Heart left ventricle (tissue), 13 donors: ENCODE measurements around the gene CST7.

ENCODE experiments used
- POLR2A ChIP-seq, 2 donors: fragments of 450-650 bp; IDR thresholded peaks; one replicate each; pipeline ENCODE4 v1.6.1; 2017; ENCODE audit warnings: antibody characterized with exemption in 2 of 2, mild to moderate bottlenecking in 2 of 2, moderate library complexity in 2 of 2
- TF ChIP-seq, protein P1 (sequence below), 12 donors: fragments of 200-600 bp; sonication (generic) in 4 of 12; IDR thresholded peaks; one replicate each; pipeline versions ENCODE4 v1.5.0 to v1.8.0; 2018 to 2022; ENCODE audit warnings: antibody characterized with exemption in 12 of 12, mild to moderate bottlenecking in 5 of 12
- donor health status: ischemic (EF 13 %, LVEDD 7.1; RV severe dilation, severe dysfunction).
- donor health status: DM: no; HTN: yes; CAD: no.
- donor health status: DM: no; HTN: no; CAD: no.
- donor health status: ischemic (EF 25% LVEDD 6.9; RV normal size, moderate dysfunction).
- donor health status: ischemic (EF 25% LVEDD 5.7; RV mildly dilated, moderate dysfunction).
- donor health status: ischemic (EF 35%, LVEDD 5.7; RV mildly dilated, moderate dysfunction).
- donor health status: nonischemic (EF 11% LVEDD 7.7; RV severe dilation, severe dysfunction).
- donor health status: DM: yes; HTN: yes; CAD: no.
- donor health status: PGD.
- donor health status: ischemic (EF 29% LVEDD 5.4; RV normal size, mild dysfunction).
- donor health status: nonischemic (EF 23%, LVEDD 6.1; RV moderate dilation, normal function).

GRCh38 chr20:24957326-24958016 is 8.4 kb downstream of the CST7 start:
- TF ChIP-seq, protein P1, sequence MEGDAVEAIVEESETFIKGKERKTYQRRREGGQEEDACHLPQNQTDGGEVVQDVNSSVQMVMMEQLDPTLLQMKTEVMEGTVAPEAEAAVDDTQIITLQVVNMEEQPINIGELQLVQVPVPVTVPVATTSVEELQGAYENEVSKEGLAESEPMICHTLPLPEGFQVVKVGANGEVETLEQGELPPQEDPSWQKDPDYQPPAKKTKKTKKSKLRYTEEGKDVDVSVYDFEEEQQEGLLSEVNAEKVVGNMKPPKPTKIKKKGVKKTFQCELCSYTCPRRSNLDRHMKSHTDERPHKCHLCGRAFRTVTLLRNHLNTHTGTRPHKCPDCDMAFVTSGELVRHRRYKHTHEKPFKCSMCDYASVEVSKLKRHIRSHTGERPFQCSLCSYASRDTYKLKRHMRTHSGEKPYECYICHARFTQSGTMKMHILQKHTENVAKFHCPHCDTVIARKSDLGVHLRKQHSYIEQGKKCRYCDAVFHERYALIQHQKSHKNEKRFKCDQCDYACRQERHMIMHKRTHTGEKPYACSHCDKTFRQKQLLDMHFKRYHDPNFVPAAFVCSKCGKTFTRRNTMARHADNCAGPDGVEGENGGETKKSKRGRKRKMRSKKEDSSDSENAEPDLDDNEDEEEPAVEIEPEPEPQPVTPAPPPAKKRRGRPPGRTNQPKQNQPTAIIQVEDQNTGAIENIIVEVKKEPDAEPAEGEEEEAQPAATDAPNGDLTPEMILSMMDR (IDR thresholded peaks at IDR 0.05) = no peak
- TF ChIP-seq POLR2A (IDR thresholded peaks at IDR 0.05) = no peak
